Activated CD8-positive, alpha-beta memory T cell treated with anti-CD3 and anti-CD28 coated beads for 4 hours (primary cell): ENCODE results near the gene BNC2.

Experiments
- DNase-seq, 2 donors: peaks; one replicate each; pipeline ENCODE4 v3.0.0-alpha.2; 2020; ENCODE audit warnings: low read depth in 2 of 2

BNC2 gene

DNA sequence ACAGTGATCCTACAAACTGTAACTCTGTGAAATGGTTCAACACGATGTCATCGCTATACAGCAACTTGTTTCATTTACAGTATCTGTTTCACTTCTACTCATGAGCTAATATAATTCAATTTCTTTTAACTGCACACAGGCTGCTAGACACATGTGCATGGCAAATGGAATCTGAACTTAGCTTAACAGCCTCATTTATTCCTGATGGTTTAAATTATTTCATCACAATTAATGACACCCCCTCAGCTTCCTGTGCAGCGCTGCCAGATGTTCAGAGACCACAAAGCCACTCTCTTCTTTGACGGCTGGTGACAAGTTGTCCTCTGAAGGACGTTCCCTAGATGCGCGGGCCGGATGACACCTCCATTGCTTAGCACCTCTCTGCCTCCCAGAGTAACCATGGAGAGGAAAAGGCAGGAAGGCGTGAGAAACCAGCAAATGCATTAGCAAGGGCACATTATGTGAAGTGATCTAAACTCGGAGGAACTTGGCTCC, 191.1 kb downstream of the BNC2 start:
- DNase-seq = no peak

DNA sequence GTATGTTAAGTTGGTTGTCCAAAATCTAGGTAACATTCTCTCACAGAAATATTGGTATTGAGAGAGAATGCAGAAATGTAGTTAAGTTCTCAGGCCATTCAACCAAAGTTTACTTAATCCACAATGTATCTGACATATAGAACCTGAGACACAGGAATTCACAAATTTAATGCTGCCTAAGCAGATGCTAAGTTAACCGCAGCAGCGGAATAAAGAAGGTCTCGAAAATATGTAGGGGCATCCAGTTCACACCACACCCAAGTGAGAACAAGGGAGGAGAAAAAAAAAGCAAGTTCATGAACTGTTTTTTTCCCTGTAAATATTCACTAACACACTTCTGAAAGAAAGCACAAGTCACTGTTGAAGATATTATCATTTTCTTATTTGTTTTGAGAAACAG, 194.0 kb downstream of the BNC2 start:
- DNase-seq = no peak

DNA sequence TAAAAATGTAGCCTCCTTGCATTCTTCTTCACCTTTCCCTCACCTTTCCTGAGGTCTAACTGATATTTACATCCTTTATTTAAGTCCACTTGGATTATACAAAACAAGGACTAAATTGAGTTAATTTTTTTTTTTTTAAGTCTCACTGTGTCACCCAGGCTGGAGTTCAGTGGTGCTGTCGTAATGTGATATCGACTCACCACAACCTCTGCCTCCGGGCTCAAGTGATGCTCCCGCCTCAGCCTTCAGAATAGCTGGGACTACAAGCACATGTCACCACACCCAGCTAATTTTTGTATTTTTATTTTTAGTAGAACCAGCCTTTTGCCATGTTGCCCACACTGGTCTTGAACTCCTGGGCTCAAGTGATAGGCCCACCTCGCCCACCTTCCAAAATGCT, 195.3 kb downstream of the BNC2 start:
- no peak for DNase-seq

DNA sequence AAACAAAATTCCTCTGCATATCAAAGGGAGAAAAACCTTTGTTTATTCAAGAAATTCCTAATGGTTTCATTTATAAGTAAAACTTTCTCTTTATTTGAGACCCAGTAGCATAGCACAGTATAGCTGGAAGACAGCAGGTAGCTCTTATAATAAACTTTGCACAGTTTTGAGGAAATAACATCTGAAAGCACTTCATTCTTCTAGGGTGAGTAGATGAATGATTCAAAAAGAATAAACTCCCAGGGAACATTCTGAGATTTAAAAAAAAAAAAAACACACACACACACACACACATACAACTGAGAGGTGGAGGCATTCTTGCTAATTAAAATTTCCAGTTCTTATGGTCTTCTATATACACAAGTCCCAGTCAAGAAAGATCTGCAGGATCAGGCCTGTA, 197.3 kb downstream of the BNC2 start:
- no peak for DNase-seq

DNA sequence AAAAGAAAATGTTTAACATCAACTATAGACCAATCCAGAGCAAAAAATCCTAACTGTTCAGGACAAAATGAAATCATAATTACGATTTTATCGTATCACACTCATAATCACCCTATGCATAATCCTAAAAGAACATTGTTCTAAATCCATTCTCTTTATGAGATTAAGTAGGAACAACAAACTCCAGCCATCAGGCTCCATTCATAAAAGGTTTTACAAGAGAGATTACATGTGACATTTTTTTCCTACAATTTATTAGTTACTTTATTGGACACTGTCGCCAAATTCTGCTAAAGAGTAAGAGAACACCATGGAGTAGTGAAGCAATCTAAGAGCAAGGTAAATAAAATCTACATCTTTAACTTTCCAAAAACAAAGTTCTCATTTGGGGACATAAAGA, 198.0 kb downstream of the BNC2 start:
- no peak for DNase-seq

DNA sequence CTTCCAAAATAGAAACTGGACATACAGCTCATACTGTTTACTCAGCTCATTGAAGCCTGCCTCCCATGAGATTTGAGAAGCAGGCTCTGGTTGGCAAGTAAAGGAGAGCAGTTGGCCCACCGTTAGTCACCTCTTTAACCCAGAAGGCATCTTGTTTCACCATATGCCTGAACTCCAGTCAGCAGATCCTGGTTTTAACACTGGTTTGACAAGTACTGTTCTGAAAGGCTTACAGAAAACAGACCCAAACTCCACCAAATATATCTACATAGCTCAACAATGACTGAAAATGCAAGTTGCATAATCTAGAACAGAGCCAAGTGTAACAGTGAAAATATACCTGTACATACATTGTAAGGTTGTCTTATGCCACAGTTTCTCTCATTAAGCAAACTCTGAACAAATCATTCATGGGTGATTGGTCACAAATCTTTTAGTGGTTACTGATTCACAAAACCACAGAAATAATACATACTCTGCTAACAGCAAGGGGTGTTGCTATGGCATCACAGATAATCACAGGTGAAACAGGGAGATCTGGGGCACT, 198.8 kb downstream of the BNC2 start:
- no peak for DNase-seq

DNA sequence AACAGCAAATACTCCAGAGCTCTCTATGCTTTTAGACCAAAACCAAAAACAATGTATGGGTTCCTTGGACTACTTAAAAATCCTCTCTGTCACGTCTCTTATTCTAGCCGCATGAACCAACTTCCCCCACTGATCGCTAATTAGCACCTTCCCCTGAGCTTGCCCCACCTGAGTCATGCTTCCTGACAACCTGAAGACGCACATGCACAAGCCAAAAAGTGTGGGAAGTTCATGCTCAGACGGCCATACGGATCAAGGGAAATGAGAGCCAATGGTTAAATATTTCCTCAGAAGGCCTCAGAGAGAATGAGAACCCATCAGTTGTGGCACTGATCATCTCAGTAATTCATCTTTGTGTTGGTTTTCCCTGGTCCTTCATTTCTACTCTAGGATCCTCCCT, 199.7 kb downstream of the BNC2 start:
- DNase-seq = no peak

DNA sequence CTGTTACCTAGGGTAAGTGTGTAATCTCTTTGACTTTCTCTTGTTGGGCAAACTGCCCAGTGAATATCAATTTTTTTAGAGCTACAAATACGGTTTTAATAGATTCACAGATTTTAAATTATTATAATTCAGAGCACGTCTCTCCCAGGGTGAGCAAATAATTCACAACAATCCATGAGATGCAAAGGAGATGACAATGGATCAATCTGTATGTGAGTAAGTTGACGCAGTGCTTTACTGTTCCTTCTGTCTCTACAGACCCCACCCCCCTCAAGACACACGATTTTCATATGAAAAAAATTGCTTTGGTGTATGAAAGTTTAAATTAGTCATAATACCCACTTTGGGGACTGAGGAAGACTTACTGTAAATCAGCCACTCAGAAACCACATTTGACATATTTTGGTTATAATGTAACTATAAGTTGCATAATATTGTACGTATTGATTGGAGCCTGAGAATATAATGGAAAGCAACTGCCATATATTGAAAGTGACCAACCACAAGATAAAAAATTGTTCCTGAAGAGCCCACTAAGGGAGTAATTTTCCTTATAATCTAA, 201.7 kb downstream of the BNC2 start:
- DNase-seq = no peak

DNA sequence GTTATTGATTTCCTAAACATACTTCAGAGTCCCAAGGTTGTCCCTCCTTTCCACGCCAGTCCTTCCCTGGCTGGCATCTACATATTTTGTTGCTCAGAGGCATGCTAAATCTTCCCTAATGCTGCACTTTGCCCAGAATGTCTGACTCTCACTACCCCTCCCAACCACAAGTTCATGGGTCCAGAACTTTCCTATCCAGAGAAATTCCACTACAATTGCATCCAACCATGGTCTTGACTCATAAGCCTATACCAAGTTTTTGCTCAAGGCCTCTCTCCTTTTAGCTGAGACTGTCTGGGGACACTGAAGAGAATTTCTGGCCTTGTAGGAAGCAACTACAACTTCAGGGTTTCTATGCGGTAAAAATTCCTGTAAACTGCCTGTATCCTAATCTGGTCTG, 206.3 kb downstream of the BNC2 start:
- DNase-seq = no peak

DNA sequence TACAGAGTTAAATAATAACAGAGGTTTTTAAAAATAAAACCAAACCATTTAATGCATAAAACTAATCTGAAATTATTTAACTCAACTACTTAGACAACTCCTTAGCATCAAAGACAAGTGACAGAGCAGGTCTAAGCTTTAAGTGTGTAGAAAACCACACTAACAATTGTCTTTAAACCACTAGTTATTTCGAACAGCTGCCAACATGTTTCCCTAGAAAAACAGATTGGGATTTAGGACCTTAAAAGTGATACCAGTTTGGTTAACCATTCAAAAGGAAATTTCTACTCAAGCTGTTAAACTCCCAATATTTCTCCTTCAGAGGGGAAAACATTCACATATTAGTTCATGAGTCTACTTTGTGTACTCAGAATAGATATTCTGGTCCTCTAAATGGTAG, 208.7 kb downstream of the BNC2 start:
- DNase-seq = no peak

DNA sequence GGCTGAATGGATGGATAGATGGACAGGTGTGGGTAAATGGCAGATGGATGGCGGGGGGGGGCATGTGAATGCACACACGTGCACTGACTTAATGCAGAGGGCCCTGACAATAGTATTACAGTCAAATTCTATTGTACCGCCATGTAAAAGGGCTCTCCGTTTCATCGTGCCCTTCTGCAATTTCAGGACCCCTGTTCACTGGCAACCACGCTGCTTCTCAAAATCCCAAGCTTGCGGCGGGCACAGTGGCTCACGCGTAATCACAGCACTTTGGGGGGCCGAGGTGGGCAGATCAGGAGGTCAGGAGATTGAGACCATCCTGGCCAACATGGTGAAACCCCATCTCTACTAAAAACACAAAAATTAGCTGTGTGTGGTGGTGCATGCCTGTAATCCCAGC, 211.4 kb downstream of the BNC2 start:
- DNase-seq = no peak

DNA sequence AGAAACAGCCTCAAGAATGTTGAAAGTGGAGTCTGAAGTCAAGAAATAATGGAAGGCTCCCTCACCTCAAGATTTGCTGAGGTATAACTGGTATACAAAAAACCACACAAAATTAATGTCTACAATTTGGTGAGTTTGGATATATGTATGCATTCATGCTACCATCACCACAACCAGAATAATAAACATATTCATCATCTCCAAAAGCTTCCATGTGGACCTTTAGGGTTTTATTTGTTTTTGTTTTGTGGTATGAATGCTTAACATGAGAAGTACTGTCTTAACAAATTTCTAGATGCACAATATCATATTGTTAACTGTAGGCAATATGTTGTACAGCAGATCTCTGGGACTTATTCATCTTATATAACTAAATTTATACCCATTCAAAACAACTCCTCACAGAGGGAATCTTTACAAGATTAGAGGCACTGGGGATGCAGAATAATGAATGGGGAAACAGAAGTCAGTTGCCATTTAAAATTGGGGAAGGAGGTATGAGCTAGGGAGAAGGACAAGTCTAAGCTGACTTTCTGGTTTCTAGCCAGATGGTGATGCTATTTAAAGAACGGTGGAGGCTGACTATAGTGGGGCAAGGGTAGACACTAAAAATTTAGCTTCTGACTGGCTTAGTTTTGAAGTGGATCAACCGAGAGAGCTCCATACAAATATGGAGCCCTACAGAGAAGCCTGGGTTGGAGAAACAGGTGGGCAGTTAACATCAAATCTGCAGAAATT, 213.9 kb downstream of the BNC2 start:
- no peak for DNase-seq

DNA sequence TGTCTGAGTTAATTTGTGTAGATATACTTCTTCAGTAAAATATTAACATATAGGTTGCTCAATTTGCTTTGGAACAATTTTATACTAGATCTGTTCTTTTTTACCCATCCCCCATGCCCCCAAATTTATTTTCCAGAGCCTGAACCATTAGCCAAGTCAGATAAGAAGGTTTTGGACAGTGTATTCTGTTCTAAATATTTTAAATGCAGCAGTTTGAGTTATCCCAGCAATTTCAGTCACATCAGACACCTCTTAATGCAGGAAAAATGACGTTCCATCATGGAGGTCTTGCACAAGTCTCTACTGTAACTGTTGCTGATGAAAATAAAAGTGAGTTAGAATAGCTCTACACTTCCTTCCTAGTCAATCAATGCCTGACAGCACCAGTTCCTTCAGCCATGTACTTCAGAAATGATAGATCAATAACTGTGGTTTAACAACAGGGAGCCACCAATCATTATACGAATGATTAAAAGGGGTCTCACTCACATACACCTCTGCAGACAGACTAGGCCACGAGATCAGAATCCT, 215.8 kb downstream of the BNC2 start:
- DNase-seq = no peak

DNA sequence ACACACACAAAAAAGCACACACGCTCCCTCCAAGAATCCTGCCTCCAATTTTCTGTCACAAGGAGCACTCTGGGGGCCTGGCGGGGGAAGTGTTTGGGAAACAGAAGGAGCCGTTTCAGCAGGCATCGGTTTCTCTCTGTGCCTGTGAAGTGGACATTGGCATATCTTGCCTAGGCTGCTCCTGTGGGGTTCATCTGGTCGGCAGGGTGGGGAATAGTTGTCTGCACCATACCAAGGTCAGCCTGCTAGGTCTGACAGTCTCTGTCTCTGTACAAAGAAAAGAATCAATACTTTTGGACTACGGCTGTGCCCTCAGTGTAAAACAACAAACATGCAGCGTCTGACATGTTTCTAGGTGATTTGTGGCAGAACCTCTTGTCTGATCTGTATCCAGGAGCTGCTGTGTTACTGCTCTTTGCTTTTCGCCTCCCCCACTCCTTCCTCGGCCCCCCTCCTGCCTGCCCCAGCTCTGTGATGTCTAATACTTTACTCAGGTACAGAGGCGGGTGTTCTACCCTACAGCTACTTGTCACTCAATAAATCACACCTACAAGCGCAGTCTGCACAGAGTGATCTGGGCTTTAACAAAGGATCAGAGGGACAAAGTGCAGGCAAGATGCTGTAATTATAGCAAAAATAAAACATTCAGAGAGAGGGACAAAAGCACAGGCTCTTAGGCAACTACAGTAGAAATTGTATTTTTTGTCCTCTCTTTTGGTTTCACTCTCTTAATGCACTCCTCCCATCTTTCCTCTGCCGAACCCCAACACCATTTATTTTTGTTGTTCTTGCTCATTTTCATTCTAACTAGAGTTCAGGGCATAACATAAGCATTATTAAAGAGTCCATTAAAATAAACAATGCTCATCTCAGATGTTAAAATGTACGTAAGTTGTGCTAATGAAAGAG, 216.7 kb downstream of the BNC2 start:
- DNase-seq = no peak

DNA sequence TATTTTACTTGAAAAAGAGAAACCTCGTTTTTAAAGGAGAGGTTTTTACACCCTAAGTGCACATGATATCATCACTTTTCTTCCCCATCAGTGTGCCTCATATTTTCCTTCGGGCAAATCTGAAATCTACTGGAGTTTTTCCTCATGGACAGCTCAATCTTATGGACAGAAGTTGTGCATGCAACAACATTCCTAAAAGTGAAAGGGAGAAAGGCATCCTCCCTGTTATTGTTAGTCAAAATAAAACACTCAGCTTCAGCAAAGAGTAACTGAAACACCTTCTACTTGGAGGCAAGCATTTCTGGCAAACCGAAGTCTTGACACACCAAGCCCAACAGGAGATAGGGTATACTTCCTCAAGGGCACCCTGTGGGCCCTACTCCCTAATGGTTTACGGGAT, 217.9 kb downstream of the BNC2 start:
- no peak for DNase-seq

DNA sequence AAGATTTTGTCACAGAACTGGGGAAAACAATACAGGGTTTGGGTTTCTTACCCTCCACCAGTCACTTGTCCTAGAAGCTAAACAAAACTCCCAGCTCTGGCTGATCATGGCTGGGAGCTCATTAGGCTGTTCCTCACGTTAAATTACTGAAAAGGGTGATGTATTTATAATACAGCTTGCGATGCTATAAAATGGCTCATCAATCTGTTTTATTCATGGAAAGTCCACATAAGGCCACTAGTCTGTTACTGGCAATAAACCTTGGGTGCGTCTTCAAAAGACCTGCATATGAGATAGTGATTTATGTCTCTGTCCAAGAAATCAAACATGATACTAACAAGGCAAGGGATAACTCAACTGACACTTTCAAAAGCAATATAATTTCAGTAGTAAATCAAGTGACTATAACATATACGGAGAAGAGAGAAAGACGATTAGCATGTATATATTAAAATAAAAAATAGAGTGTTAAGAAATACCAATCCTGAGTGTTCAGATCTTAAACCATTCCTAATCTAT, 219.0 kb downstream of the BNC2 start:
- DNase-seq = no peak

DNA sequence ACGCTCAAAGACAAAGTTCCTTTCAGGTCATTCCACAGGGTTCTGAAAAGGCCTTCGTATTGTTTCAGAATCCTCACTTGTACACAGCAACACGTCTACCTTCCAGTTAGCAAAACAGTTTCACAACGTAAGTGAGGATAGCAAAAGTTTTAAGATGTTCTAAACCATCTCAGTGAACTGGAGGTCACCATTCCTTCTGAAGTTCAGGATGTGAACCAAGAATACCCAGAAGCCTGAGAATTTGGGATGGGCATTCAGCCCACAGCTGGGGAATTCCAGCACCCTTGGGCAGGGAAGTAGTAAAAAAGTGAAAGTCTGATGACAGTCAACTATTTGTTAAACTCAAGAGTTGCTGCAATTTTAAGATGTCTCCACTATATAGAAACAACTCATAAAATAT, 224.5 kb downstream of the BNC2 start:
- no peak for DNase-seq

DNA sequence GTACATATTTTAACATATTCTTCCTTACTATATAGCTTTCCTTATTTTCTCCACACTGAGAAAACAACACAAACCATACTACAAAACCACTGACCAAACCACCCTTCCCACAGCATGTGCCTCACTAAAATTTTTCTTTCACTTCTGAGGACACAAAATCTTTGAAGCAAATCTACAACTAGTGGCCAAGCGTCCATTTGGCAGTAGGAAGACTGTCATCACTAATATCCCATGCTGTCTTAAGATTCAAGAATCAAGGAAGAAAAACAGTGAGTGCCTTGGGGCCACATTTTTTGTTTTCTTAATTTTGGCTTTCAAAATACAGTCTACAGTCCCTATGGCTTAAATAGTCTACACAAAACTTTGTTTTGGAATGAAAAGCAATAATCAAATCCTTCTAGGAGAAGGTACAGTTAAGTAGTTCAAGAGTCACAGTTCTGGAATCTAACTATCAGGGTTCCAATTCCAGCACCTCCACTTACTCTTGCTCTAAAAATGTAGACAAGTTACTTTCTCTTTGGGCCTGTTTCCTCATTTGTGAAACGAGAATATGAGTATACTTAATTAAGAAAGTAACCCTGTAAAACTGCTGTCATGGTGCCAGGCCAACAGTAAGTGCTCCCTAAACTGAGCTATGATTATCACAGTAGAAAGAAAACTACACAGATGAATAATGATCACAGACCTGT, 227.9 kb downstream of the BNC2 start:
- no peak for DNase-seq

DNA sequence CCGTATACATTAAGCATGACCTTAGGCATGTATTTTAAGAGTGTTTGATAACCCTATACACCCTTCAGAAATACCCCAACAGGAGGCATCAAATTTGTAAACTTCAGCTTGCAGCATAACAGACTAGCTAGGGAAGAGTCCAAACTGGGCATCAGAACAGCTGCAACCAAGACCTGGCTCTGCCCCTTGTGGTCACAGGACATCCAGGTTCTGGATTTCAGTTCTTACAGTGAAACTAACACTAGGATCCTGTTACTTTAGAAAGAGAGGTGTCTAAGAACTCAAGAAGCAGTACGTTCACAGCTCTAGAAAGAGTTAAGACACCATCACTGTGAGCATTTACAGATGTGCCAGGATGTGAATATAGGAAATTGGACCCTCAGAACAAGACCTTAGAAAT, 229.8 kb downstream of the BNC2 start:
- no peak for DNase-seq

DNA sequence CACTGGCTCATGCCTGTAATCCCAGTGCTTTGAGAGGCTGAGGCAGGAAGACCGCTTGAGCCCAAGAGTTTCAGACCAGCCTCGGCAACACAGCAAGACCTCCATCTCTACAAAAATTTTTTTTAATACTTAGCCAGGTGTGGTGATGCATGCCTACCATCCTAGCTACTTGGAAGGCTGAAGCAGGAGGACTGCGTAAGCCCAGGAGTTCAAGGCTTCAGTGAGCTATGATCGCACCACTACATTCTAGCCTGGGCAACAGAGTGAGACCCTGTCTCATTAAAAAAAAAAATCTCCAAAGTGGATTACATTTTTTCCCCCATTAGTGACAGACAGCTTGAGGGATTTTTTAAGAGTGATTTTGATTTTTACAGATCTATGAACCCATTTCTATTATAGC, 230.8 kb downstream of the BNC2 start:
- DNase-seq = no peak

DNA sequence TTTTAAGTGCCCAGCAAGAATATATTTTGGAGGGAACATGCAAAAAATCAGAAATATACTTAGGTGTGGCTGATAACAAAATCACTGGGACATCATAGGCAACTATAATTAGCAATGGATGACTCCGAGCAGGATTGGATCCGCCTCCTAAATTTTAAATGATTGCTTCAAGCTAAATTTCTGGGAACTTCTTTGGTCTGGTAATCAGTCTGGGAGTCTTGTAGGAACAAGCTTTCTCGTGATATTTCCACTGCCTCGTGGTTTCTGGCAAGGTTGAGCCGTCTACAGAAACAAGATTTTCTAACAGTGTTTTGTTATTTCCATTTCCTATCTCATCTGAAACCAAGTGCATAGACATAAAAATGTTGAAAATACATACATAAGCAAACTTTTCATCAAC, 232.6 kb downstream of the BNC2 start:
- no peak for DNase-seq
